ENCODE results near the gene NDE1.
"Not testable (repeated sequence)": the region's sequence is repeated elsewhere in the genome, so short reads cannot be mapped to it uniquely, and the experiment has no call there.

- not testable (repeated sequence) for TF ChIP-seq MYC (IDR thresholded peaks at IDR 0.05; ENCODE audit: borderline replicate concordance, low read length); CHD4 (IDR thresholded peaks at IDR 0.05; ENCODE audit: borderline replicate concordance); POLR2AphosphoS2 (conservative IDR thresholded peaks at IDR 0.05; ENCODE audit: low read length); MAZ (IDR thresholded peaks at IDR 0.05; ENCODE audit: borderline replicate concordance, low read depth, low read length); CTCF (IDR thresholded peaks at IDR 0.05); POLR2A (IDR thresholded peaks at IDR 0.05; ENCODE audit: low read length); SREBF2 (IDR thresholded peaks at IDR 0.05); E2F6 (IDR thresholded peaks at IDR 0.05; ENCODE audit: borderline replicate concordance, low read depth); SMC3 (IDR thresholded peaks at IDR 0.05)
- TF ChIP-seq, protein P1, sequence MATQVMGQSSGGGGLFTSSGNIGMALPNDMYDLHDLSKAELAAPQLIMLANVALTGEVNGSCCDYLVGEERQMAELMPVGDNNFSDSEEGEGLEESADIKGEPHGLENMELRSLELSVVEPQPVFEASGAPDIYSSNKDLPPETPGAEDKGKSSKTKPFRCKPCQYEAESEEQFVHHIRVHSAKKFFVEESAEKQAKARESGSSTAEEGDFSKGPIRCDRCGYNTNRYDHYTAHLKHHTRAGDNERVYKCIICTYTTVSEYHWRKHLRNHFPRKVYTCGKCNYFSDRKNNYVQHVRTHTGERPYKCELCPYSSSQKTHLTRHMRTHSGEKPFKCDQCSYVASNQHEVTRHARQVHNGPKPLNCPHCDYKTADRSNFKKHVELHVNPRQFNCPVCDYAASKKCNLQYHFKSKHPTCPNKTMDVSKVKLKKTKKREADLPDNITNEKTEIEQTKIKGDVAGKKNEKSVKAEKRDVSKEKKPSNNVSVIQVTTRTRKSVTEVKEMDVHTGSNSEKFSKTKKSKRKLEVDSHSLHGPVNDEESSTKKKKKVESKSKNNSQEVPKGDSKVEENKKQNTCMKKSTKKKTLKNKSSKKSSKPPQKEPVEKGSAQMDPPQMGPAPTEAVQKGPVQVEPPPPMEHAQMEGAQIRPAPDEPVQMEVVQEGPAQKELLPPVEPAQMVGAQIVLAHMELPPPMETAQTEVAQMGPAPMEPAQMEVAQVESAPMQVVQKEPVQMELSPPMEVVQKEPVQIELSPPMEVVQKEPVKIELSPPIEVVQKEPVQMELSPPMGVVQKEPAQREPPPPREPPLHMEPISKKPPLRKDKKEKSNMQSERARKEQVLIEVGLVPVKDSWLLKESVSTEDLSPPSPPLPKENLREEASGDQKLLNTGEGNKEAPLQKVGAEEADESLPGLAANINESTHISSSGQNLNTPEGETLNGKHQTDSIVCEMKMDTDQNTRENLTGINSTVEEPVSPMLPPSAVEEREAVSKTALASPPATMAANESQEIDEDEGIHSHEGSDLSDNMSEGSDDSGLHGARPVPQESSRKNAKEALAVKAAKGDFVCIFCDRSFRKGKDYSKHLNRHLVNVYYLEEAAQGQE (IDR thresholded peaks at IDR 0.05): not testable (repeated sequence)
Observed at GRCh38 chr16:15727697-15728096, 77.7 kb downstream of the NDE1 start.

All from A549 (cell line).